GM23248 (cell line): Measurements from ENCODE around the gene PRR5L. TPM values are rescaled to one million over a fixed set of nuclear protein-coding genes. Genes with fewer than 3 reads are reported as not detected.

Source experiments
- DNase-seq: peaks from one replicate; pipeline ENCODE4 v3.0.0-alpha.2; 2015
- H2AFZ ChIP-seq: fragments of 200-600 bp; sonication (generic); 2 replicates; pipeline ENCODE4 v1.6.1; 2016; ENCODE audit warnings: antibody characterized with exemption
- H3F3A ChIP-seq: fragments of 200-600 bp; sonication (generic); 2 replicates; pipeline ENCODE4 v1.6.1; 2016; ENCODE audit warnings: mild to moderate bottlenecking, antibody characterized with exemption, mixed run types; ENCODE audit not compliant: insufficient read depth
- H3K27ac ChIP-seq: fragments of 200-600 bp; sonication (generic); 2 replicates; pipeline ENCODE4 v1.5.1; 2016; ENCODE audit warnings: mild to moderate bottlenecking
- H3K27me3 ChIP-seq: fragments of 200-600 bp; sonication (generic); replicated peaks from 2 replicates; pipeline ENCODE4 v1.6.1; 2016; ENCODE audit warnings: mild to moderate bottlenecking; ENCODE audit not compliant: insufficient read depth
- H3K36me3 ChIP-seq: fragments of 200-600 bp; sonication (generic); 2 replicates; pipeline ENCODE4 v1.6.1; 2016; ENCODE audit warnings: low read depth, mild to moderate bottlenecking
- H3K4me1 ChIP-seq: fragments of 200-600 bp; sonication (generic); 2 replicates; pipeline ENCODE4 v1.6.1; 2016; ENCODE audit warnings: mild to moderate bottlenecking; ENCODE audit not compliant: insufficient read depth
- H3K4me2 ChIP-seq: fragments of 200-600 bp; sonication (generic); one replicate; pipeline ENCODE4 v1.6.1; 2016; ENCODE audit warnings: mild to moderate bottlenecking; ENCODE audit not compliant: unreplicated experiment
- H3K4me3 ChIP-seq: fragments of 200-600 bp; sonication (generic); 2 replicates; pipeline ENCODE4 v1.5.1; 2016; ENCODE audit warnings: mild to moderate bottlenecking
- H3K79me2 ChIP-seq: fragments of 200-600 bp; sonication (generic); 2 replicates; pipeline ENCODE4 v1.6.1; 2016; ENCODE audit warnings: mild to moderate bottlenecking; ENCODE audit not compliant: insufficient read depth
- H3K9ac ChIP-seq: fragments of 200-600 bp; sonication (generic); 2 replicates; pipeline ENCODE4 v1.6.1; 2016; ENCODE audit warnings: mild to moderate bottlenecking
- H3K9me2 ChIP-seq: fragments of 200-600 bp; sonication (generic); 2 replicates; pipeline ENCODE4 v1.6.1; 2016; ENCODE audit warnings: mixed run types, mild to moderate bottlenecking, moderate library complexity; ENCODE audit not compliant: insufficient read depth
- H3K9me3 ChIP-seq: fragments of 200-600 bp; sonication (generic); one replicate; pipeline ENCODE4 v1.6.1; 2017; ENCODE audit warnings: low read depth
- H4K20me1 ChIP-seq: fragments of 200-600 bp; sonication (generic); 2 replicates; pipeline ENCODE4 v1.6.0; 2016; ENCODE audit not compliant: insufficient read depth
- EZH2 ChIP-seq: fragments of 200-600 bp; sonication (generic); IDR thresholded peaks from 2 replicates; pipeline ENCODE4 v1.6.1; 2018; ENCODE audit warnings: antibody characterized with exemption, mild to moderate bottlenecking; ENCODE audit not compliant: insufficient read depth, poor library complexity, severe bottlenecking
- EZH2phosphoT487 ChIP-seq: fragments of 200-600 bp; sonication (generic); IDR thresholded peaks from 2 replicates; pipeline ENCODE4 v1.6.1; 2018; ENCODE audit warnings: antibody characterized with exemption, moderate library complexity, mild to moderate bottlenecking, low read depth; ENCODE audit not compliant: insufficient read depth
- WGBS, 2 experiments: methylation state at CpG; one replicate each; pipeline ENCODE4 v1.1.6; 2015 to 2017; ENCODE audit warnings: low lambda C conversion rate in 2 of 2, low coverage in 1 of 2; ENCODE audit errors: missing lambda C conversion rate in 2 of 2; 5-methylcytosine and 5-hydroxymethylcytosine counted together
- in situ Hi-C: fragments of 300-500 bp; cut with MboI; formaldehyde crosslinking; loops from 2 replicates; pipeline ENCODE4 v1.15.0; 2020
- polyA plus RNA-seq: library from polyadenylated mRNA; unstranded; fragments of >200 nt; fragmentation: Nextera tagmentation; extraction: Ambion mirVana; gene quantifications from 2 replicates; pipeline ENCODE4 v1.2.1, GENCODE V29; 2016
- total RNA-seq: library from RNA; depleted of rRNA; stranded (reverse); fragments of >200 nt; shearing (Covaris generic); gene quantifications from 2 replicates; pipeline ENCODE4 v1.2.3, GENCODE V29; 2014

Gene PRR5L
- total and polyA plus RNA-seq, 2 experiments from 2014 or later: 9.0 to 29.8 TPM

DNA sequence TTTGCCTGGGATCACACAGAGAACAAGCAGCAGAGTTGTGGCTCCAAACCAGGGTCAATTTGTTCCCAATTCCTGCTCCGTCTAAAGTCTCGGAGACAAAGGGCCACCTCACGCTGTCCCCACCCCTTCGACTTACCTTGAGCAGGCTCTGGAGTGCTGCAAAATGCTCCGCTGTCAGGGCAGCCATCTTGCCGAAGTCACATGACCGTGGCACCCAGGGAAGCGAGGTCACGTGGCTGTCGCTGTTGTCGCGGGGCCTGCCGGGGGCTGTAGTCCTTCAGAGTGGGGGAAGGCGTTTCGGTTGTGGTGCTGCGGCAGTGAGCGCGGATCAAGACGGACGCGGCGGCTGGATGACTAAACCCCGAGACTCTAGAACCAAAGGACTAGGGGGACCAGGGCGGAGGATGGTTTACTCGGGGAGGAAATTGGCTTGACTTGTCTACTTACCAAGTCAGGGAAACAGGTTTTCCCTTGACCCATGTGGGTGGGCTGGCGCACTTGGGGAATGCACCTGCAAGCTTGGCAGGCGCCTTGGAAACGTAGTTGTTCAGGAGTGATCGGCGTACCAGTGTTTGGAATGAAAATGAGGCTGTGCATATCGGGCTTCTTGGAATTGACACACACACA lies 6.7 kb upstream of the PRR5L start, which contains the start of gene COMMD9:
COMMD9 (minus strand) TSS at position 199 of the 627 bp plus-strand sequence; CDS start at position 187, 12 bp downstream.
- no peaks in the 10 kb centered on the region for H3K9me2 ChIP-seq
- 5 to 7% methylated on average over 31 of the region's 31 CpGs for WGBS, 2 experiments
- in situ Hi-C loops: no loop called here

DNA sequence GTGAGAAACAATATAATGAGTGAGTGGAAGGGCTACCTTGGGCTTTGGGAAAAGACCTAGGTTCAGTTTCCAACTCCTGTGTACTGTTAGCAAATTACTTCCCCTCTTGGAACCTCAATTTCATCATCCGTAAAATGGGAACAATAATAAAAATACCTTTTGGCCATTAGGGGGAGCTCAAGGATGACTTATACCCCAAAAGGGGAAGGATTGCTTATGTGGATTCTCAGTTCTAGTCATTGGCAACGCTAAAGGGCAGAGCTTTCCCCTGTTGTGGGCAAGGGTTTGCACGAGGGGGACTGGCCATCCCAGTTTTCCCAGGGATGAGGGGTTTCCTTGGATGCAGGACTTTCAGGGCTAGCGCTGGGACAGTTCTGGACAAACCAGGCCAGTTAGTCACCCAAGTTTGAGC lies 3.8 kb upstream of the PRR5L start:
- Histone ChIP-seq H3K27me3 (no peaks in the 10 kb centered on the region), H3K4me2 (no peak overlapping the region), H3K4me3 (no peak overlapping the region), H4K20me1 (no peaks in the 10 kb centered on the region), H3K4me1 (peaks cover 15% of the 10 kb centered on the region), H2AFZ (no peak overlapping the region), H3K9ac (no peak overlapping the region), H3K9me3 (no peaks in the 10 kb centered on the region), H3F3A (peaks cover 9% of the 10 kb centered on the region), H3K36me3 (no peaks in the 10 kb centered on the region), H3K9me2 (no peaks in the 10 kb centered on the region), H3K27ac (no peak overlapping the region), H3K79me2 (peaks cover 17% of the 10 kb centered on the region)
- WGBS, 2 experiments: 13 to 15% methylated on average over 4 of the region's 4 CpGs
- TF ChIP-seq EZH2phosphoT487 (no peak), EZH2 (no peak)
- peak; percentile 67 for DNase-seq
- in situ Hi-C loops: loop anchor here (10.0 kb wide), 1 partner anchor 182 kb away; no protein-coding TSS in a partner anchor

More for the DNA sequence above, 6.7 kb upstream of the PRR5L start, which contains the start of gene COMMD9:
- peak within 1 kb of the TSS; percentile 100 for H2AFZ ChIP-seq
- TF ChIP-seq EZH2phosphoT487 (no peak), EZH2 (no peak)
- H3K36me3 ChIP-seq: no peaks in the 10 kb centered on the region
- H3K9ac ChIP-seq: peak within 1 kb of the TSS; percentile 91
- H3K9me3 ChIP-seq: no peaks in the 10 kb centered on the region
- H3K79me2 ChIP-seq: peaks cover 40% of the 10 kb centered on the region
- H3K4me1 ChIP-seq: peaks cover 7% of the 10 kb centered on the region; the same call in 1 of the 2 replicates
- peak within 1 kb of the TSS; percentile 33 for H3K27ac ChIP-seq
- no peaks in the 10 kb centered on the region; the same call in 1 of the 2 replicates for H4K20me1 ChIP-seq
- peak; percentile 98 for DNase-seq
- no peaks in the 10 kb centered on the region for H3K27me3 ChIP-seq
- H3K4me3 ChIP-seq: peak within 1 kb of the TSS; percentile 100
- no peaks in the 10 kb centered on the region for H3F3A ChIP-seq
- peak within 1 kb of the TSS; percentile 85 for H3K4me2 ChIP-seq

DNA sequence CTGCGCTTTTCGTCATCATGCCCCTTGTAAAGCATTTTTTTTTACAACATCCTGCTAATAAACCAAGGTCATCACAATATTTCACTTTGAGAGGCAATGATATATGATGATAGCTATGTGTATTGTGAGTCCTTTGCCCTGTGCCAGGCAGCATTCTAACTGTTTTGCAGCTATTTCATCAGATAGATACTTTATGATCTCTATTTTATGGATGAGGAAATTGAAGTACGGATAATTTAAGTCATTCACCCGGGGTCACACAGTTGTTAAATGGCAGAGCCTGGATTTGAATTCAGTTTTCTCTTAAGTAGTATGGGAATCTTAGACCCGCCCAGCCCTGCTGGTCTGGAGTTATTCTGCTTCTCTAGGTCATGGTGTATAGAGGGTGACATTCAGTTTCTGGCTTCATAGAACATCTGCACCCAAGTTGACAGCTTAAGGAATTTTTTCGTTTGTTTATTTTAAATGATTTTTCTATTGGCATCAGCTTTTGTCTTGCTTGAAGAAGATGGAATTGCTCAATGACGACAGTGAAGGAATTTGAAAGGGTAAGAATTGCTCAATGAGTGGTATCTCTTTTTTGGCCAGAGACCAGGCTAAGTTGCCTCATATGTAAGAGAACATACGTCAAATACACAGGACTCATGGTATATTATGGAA lies 926 bp downstream of the PRR5L start:
- no peaks in the 10 kb centered on the region for H3K27me3 ChIP-seq
- H2AFZ ChIP-seq: no peak overlapping the region
- no peaks in the 10 kb centered on the region for H3K9me3 ChIP-seq
- peaks cover 12% of the 10 kb centered on the region for H3K4me1 ChIP-seq
- H3K4me2 ChIP-seq: peak overlapping the region; percentile 41
- DNase-seq: peak; percentile 88
- H3K79me2 ChIP-seq: no peaks in the 10 kb centered on the region
- H3K9ac ChIP-seq: no peak overlapping the region
- peak overlapping the region; percentile 52 for H3K27ac ChIP-seq
- no peaks in the 10 kb centered on the region for H3K9me2 ChIP-seq
- 45 to 46% methylated on average over 8 of the region's 8 CpGs for WGBS, 2 experiments
- no peak overlapping the region for H3K4me3 ChIP-seq
- in situ Hi-C loops: loop anchor here (10.0 kb wide), 1 partner anchor 178 kb away; no protein-coding TSS in a partner anchor
- H4K20me1 ChIP-seq: no peaks in the 10 kb centered on the region
- no peaks in the 10 kb centered on the region for H3K36me3 ChIP-seq
- H3F3A ChIP-seq: peaks cover 12% of the 10 kb centered on the region
- TF ChIP-seq EZH2phosphoT487 (no peak), EZH2 (no peak)

DNA sequence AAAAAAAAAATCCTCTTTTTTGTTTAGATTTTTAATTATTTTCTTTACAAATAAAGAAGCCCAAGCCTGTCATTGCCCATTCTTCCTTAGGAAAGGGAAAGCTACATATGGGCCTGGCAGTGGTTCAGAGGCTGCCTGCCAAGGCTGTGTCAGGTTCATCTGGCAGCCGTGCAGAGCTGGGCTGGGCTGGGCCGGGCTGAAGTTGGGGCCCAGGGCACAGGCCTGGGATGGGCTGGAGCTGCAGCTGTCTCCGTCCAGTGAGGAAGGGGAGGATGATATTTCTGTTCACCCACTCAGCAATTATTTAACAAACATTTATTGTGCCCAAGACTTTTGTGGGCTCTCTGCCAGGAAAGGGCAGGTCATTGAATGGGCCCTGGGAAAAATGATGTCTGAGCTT lies 4.6 kb downstream of the PRR5L start:
- no peak overlapping the region for H3K9ac ChIP-seq

More for the DNA sequence above, 4.6 kb downstream of the PRR5L start:
- H3K36me3 ChIP-seq: no peaks in the 10 kb centered on the region
- TF ChIP-seq EZH2 (no peak), EZH2phosphoT487 (no peak)
- no peak overlapping the region for H3K27ac ChIP-seq
- no peak overlapping the region for H2AFZ ChIP-seq
- in situ Hi-C loops: no loop called here
- peaks cover 12% of the 10 kb centered on the region for H3F3A ChIP-seq
- WGBS, 2 experiments: 34 to 46% methylated on average over 3 of the region's 3 CpGs
- no peak overlapping the region for H3K4me2 ChIP-seq
- DNase-seq: peak; percentile 50
- H3K9me2 ChIP-seq: no peaks in the 10 kb centered on the region
- no peaks in the 10 kb centered on the region for H3K27me3 ChIP-seq
- no peaks in the 10 kb centered on the region for H3K79me2 ChIP-seq
- no peak overlapping the region for H3K4me3 ChIP-seq
- no peaks in the 10 kb centered on the region for H4K20me1 ChIP-seq
- peaks cover 16% of the 10 kb centered on the region for H3K4me1 ChIP-seq
- no peaks in the 10 kb centered on the region for H3K9me3 ChIP-seq
